Esophagus muscularis mucosa (tissue), 4 donors: ENCODE data around the gene CCDC174. TPM values are rescaled to one million over a fixed set of nuclear protein-coding genes. Genes with fewer than 3 reads are reported as not detected.

Source experiments
- DNase-seq: peaks from one replicate; pipeline ENCODE4 v3.0.0-alpha.2; 2017; ENCODE audit errors: extremely low spot score
- H3K27ac ChIP-seq, 4 donors: fragments of 200-600 bp; sonication (generic); replicated peaks in 1 of 4; 1 replicate in 3 of 4; 2 replicates in 1 of 4; pipeline ENCODE4 v1.5.1; 2016 to 2019; ENCODE audit warnings: mild to moderate bottlenecking in 1 of 4
- H3K27me3 ChIP-seq, 4 donors: fragments of 200-600 bp; sonication (generic); one replicate each; pipeline versions ENCODE4 v1.5.1 to v1.6.0; 2016 to 2019
- H3K36me3 ChIP-seq, 4 donors: fragments of 200-600 bp; sonication (generic); one replicate each; pipeline ENCODE4 v1.5.1; 2016 to 2019
- H3K4me1 ChIP-seq, 4 donors: fragments of 200-600 bp; sonication (generic); one replicate each; pipeline ENCODE4 v1.5.1; 2016 to 2019
- H3K4me3 ChIP-seq, 4 donors: fragments of 200-600 bp; sonication (generic); 1 replicate in 2 of 4; 2 replicates in 2 of 4; pipeline ENCODE4 v1.5.1; 2016 to 2019; ENCODE audit warnings: mild to moderate bottlenecking in 4 of 4, moderate library complexity in 1 of 4
- H3K9me3 ChIP-seq, 4 donors: fragments of 200-600 bp; sonication (generic); 1 replicate in 3 of 4; 2 replicates in 1 of 4; pipeline ENCODE4 v1.5.1; 2016 to 2019
- CTCF ChIP-seq, 3 experiments: fragments of 200-600 bp in 2 of 3; fragments of 450-650 bp in 1 of 3; sonication (generic) in 2 of 3; IDR thresholded peaks; one replicate each; pipeline ENCODE4 v1.5.1; 2017 to 2019; ENCODE audit warnings: antibody characterized with exemption in 3 of 3, mild to moderate bottlenecking in 2 of 3, moderate library complexity in 1 of 3
- EP300 ChIP-seq: sonication (generic); formaldehyde crosslinking; IDR thresholded peaks from one replicate; pipeline ENCODE4 v1.6.1; 2017; ENCODE audit warnings: antibody characterized with exemption
- POLR2A ChIP-seq: fragments of 450-650 bp; IDR thresholded peaks from one replicate; pipeline ENCODE4 v1.6.1; 2017; ENCODE audit warnings: antibody characterized with exemption, moderate library complexity, mild to moderate bottlenecking, low read depth
- POLR2AphosphoS5 ChIP-seq, 2 donors: sonication (generic); formaldehyde crosslinking; IDR thresholded peaks; one replicate each; pipeline ENCODE4 v1.6.1; 2017; ENCODE audit warnings: antibody characterized with exemption in 2 of 2
- WGBS: methylation state at CpG from one replicate; pipeline ENCODE4 v1.1.5; 2018; 5-methylcytosine and 5-hydroxymethylcytosine counted together
- intact Hi-C: fragments of 100-400 bp; cut with DNase I; formaldehyde crosslinking; loops from one replicate; pipeline ENCODE4 v1.15.1; 2023
- total RNA-seq, 4 donors: library from RNA; depleted of rRNA; stranded (reverse); fragments of >200 nt; gene quantifications; one replicate each; pipeline versions ENCODE4 v1.1.0 to v1.2.1, GENCODE V29; 2016

The CCDC174 gene
- total RNA-seq, 4 donors from 2014 or later: 10.8 to 17.0 (median 13.5) TPM

DNA sequence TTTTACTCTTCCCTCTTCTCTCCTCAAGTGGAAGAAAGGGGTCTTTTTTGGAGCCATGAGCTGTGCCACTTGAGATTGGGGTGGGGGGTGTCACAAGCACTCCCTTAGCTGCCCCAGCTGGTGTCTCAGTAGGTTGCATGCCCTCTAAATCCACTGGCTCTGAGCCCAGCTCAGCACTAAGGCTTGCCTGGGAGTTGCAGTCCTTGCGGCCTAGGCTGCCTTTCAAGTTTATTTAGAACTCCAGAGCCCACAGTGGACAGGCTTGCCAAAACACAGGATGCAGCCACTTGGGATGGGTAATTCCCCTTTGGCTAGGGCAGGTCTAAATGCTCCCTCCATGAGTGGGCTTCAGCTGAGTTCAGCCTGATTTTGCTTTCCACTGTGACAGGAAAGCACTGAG is 48.1 kb downstream of the CCDC174 start:
- Histone ChIP-seq H3K27ac (no peak overlapping the region), H3K27me3 (no peaks in the 10 kb centered on the region), H3K4me3 (no peak overlapping the region), H3K4me1 (no peaks in the 10 kb centered on the region), H3K36me3 (peaks cover 0 to 4% (median 0%) of the 10 kb centered on the region in 4 donors), H3K9me3 (no peaks in the 10 kb centered on the region)
- no peak for TF ChIP-seq POLR2AphosphoS5 (IDR thresholded peaks at IDR 0.05)
- no peak for TF ChIP-seq EP300
- no peak for TF ChIP-seq POLR2A
- no peak for TF ChIP-seq CTCF (IDR thresholded peaks at IDR 0.05)
- 67% methylated on average over 1 of the region's 1 CpG for WGBS
- DNase-seq: no peak
- intact Hi-C loops: no loop called here

DNA sequence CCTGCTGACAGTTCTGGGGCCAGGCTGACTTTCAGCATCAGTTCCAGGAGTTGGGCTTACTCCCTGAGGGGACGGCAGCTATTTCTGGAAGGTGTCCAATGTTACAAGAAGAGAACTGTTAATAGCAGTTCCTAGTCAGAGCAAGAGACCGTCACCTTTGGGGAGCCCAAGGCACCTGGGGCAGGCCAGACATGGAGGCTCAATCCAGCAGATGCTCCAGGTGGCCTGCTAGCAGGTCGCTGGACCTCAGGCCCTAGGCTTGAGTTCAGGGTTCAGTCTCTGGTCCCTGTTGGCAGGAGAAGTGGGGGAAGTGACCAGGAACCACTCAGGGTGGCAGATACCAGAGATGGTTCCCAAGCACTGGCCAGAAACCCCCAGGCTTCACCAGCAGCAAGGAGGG is 49.3 kb downstream of the CCDC174 start:
- no peak overlapping the region for H3K4me3 ChIP-seq
- no peaks in the 10 kb centered on the region for H3K27me3 ChIP-seq
- intact Hi-C loops: no loop called here
- TF ChIP-seq POLR2A (no peak), POLR2AphosphoS5 (IDR thresholded peaks at IDR 0.05) (no peak), CTCF (IDR thresholded peaks at IDR 0.05) (no peak), EP300 (no peak)
- WGBS: 40% methylated on average over 1 of the region's 3 CpGs
- H3K9me3 ChIP-seq: no peaks in the 10 kb centered on the region
- no peak for DNase-seq
- H3K4me1 ChIP-seq: no peaks in the 10 kb centered on the region
- H3K36me3 ChIP-seq: peaks cover 0 to 4% (median 0%) of the 10 kb centered on the region in 4 donors
- H3K27ac ChIP-seq: no peak overlapping the region

DNA sequence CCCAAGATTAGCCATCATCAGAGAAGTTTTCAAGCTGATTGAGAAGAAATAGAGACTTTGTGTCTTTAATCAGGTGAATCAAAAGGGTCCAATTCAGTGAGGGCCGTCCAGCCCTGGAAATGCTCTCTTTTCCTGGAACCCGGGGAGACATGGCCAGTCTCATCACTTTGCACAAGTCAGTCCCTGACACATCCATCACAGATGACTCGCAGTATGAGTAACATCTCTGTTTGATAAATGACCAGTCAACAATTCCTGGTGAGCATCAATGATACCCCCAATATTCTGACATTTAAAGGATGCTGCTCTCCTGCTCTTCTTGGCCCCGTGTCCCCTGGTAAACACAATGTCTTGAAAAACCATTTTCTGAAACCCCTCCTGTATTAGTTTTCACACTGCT is 50.1 kb downstream of the CCDC174 start:
- no peak for DNase-seq
- WGBS: 88% methylated on average over 4 of the region's 4 CpGs
- no peaks in the 10 kb centered on the region for H3K27me3 ChIP-seq
- no peak overlapping the region for H3K4me3 ChIP-seq
- no peak for TF ChIP-seq POLR2A
- no peak for TF ChIP-seq EP300
- no peak for TF ChIP-seq CTCF (IDR thresholded peaks at IDR 0.05)
- TF ChIP-seq POLR2AphosphoS5 (IDR thresholded peaks at IDR 0.05): no peak
- intact Hi-C loops: no loop called here
- H3K4me1 ChIP-seq: no peaks in the 10 kb centered on the region
- no peaks in the 10 kb centered on the region for H3K9me3 ChIP-seq
- no peak overlapping the region for H3K27ac ChIP-seq
- peaks cover 0 to 4% (median 0%) of the 10 kb centered on the region in 4 donors for H3K36me3 ChIP-seq

DNA sequence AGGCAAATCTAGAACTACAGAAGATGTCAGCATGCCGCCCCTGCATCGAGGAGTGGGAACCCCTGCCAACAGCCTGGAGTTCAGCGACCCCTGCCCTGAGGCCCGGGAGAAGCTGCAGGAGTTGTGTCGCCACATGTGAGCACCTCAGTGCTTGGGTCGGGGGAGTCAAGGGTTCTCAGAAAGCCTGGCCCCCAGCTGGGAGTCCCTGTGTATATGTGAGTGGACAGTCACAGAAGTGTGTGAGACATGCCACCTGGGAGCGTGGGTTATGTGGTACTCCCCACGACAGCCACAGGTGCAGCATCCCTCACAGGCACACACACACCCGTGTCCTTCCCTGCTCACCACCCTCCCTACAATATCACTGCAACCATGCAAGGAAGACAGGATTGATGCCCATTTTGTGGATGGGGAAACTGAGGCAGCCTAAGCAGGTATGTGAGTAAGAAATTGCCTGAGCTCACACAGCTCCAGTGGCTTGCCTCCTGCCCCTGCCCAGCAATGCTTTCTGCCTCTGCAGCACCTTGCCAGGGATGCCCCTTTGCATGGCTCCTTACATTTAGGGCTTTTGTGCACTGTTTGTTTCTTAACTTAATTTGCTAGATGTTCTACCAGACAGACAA is 51.7 kb downstream of the CCDC174 start:
- no peaks in the 10 kb centered on the region for H3K9me3 ChIP-seq
- H3K27ac ChIP-seq: no peak overlapping the region
- TF ChIP-seq EP300: no peak
- no peak for TF ChIP-seq POLR2AphosphoS5 (IDR thresholded peaks at IDR 0.05)
- no peak for TF ChIP-seq POLR2A
- no peak for TF ChIP-seq CTCF (IDR thresholded peaks at IDR 0.05)
- H3K27me3 ChIP-seq: no peaks in the 10 kb centered on the region
- H3K4me1 ChIP-seq: no peaks in the 10 kb centered on the region
- intact Hi-C loops: no loop called here
- H3K4me3 ChIP-seq: no peak overlapping the region
- WGBS: 85% methylated on average over 9 of the region's 9 CpGs
- peaks cover 0 to 4% (median 0%) of the 10 kb centered on the region in 4 donors for H3K36me3 ChIP-seq
- DNase-seq: no peak

DNA sequence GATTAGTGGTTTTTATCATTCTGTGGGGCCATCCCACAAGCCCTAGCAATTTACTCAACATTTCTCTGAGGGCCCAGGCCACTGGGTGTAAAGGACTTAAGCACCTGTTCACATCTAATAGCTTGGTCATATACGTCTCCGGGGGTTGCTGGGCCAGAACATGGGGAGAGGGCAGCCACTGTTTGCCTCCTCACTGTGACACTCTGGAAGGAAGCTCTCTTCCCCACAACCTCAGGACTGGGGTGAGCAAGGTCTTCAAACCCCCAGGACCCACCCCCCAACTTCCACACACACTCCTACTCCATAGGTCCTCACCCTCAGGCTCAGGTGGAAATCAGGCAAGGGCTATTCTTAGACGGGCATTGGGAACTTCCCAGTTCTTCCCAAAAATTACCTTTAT is 52.2 kb downstream of the CCDC174 start:
- Histone ChIP-seq H3K9me3 (peaks cover 0 to 2% (median 0%) of the 10 kb centered on the region in 4 donors), H3K27ac (no peak overlapping the region), H3K4me1 (no peaks in the 10 kb centered on the region), H3K36me3 (peaks cover 0 to 4% (median 0%) of the 10 kb centered on the region in 4 donors), H3K4me3 (no peak overlapping the region), H3K27me3 (no peaks in the 10 kb centered on the region)
- DNase-seq: no peak
- 96% methylated on average over 3 of the region's 3 CpGs for WGBS
- TF ChIP-seq POLR2A (no peak), EP300 (no peak), POLR2AphosphoS5 (IDR thresholded peaks at IDR 0.05) (no peak), CTCF (IDR thresholded peaks at IDR 0.05) (no peak)
- intact Hi-C loops: no loop called here
